ENCODE data around the gene PPP1R9B. TPM values are rescaled to one million over a fixed set of nuclear protein-coding genes. Genes with fewer than 3 reads are reported as not detected.

The PPP1R9B gene
- total RNA-seq, 1 donor from 2014 or later: 35.2 TPM

DNA sequence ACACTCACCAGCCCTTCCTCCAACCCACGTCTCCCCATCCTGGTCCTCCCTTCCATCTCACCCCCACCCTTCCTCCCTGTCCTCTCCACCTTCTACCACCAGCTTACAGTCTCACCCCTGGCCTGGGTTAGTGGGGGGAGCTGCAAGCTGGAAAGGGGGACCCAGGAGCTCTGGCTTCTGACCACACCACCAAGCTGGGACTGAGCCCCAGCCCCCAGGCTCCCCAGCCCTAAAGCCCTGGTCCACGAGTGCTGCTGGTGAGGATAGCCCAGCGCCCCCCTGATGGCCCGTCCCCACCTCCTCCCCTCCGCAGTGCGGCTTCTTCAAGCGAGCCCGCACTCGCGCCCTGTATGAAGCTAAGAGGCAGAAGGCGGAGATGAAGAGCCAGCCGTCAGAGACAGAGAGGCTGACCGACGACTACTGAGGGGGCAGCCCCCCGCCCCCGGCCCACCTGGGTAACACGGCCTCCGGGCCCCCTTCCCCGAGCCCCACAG is 62.5 kb downstream of the PPP1R9B start:
- TF ChIP-seq, protein P1, sequence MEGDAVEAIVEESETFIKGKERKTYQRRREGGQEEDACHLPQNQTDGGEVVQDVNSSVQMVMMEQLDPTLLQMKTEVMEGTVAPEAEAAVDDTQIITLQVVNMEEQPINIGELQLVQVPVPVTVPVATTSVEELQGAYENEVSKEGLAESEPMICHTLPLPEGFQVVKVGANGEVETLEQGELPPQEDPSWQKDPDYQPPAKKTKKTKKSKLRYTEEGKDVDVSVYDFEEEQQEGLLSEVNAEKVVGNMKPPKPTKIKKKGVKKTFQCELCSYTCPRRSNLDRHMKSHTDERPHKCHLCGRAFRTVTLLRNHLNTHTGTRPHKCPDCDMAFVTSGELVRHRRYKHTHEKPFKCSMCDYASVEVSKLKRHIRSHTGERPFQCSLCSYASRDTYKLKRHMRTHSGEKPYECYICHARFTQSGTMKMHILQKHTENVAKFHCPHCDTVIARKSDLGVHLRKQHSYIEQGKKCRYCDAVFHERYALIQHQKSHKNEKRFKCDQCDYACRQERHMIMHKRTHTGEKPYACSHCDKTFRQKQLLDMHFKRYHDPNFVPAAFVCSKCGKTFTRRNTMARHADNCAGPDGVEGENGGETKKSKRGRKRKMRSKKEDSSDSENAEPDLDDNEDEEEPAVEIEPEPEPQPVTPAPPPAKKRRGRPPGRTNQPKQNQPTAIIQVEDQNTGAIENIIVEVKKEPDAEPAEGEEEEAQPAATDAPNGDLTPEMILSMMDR (IDR thresholded peaks at IDR 0.05; ENCODE audit: insufficient read depth, low read length, poor library complexity, severe bottlenecking): no peak
- Histone ChIP-seq H3K4me3 (ENCODE audit: low read depth, low read length) (no peak overlapping the region), H3K27me3 (ENCODE audit: control insufficient read depth, insufficient read depth, low read length) (no peaks in the 10 kb centered on the region), H3K36me3 (ENCODE audit: control insufficient read depth, insufficient read depth, low read length) (peaks cover 18% of the 10 kb centered on the region)
- no peak for DNase-seq (ENCODE audit: low read depth)

DNA sequence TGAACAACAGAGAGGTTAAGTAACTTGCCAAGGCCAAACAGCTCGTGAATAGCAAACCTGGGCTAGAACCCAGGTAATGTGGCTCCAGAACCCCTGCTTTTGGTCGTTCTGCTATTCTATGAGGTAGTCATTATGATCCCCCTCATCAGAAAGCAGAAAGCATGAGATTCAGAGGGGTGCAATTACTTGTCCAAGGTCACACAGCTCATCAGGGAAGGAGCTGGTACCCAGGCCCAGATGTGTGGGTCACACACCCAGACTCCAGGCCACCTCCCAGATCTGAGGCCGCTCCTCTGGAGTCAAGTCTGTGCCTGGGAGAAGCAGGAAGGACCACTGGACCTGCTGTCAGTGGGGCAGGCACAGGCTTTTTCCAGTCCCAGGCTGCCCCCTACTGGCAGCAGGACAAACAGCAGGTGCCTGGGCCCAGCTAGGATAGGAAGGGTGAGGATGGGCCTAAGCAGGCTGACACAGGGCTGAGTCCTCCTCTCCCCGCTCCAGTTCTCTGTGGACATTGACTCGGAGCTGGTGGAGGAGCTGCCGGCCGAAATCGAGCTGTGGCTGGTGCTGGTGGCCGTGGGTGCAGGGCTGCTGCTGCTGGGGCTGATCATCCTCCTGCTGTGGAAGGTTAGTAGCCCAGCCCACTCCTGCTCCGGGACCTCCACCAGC is 63.1 kb downstream of the PPP1R9B start:
- Histone ChIP-seq H3K27me3 (ENCODE audit: control insufficient read depth, insufficient read depth, low read length) (no peaks in the 10 kb centered on the region), H3K36me3 (ENCODE audit: control insufficient read depth, insufficient read depth, low read length) (peaks cover 18% of the 10 kb centered on the region), H3K4me3 (ENCODE audit: low read depth, low read length) (no peak overlapping the region)
- TF ChIP-seq, protein P1 (IDR thresholded peaks at IDR 0.05; ENCODE audit: insufficient read depth, low read length, poor library complexity, severe bottlenecking): peak; percentile 93
- no peak for DNase-seq (ENCODE audit: low read depth)

Other genes with a start within 250 kb of the PPP1R9B start
- gene DLX4, start 181.5 kb downstream of the PPP1R9B start, total RNA-seq: 0.21 and 0.50 TPM in 2 replicates
- 0.04 and 0.55 TPM in 2 replicates for gene DLX3, start 155.5 kb downstream of the PPP1R9B start, total RNA-seq
- gene ITGA3, start 94.6 kb downstream of the PPP1R9B start, total RNA-seq: 1,029 and 1,224 TPM in 2 replicates
- 12.7 and 14.5 TPM in 2 replicates for gene PDK2, start 55.3 kb downstream of the PPP1R9B start, total RNA-seq
- 13.3 and 14.7 TPM in 2 replicates for gene SAMD14, start 20.5 kb downstream of the PPP1R9B start, total RNA-seq
- not detected in 2 replicates for gene SGCA, start 15.3 kb upstream of the PPP1R9B start, total RNA-seq
- 139 and 176 TPM in 2 replicates for gene COL1A1, start 51.0 kb upstream of the PPP1R9B start, total RNA-seq
- 1.5 and 1.7 TPM in 2 replicates for gene TMEM92, start 123.8 kb upstream of the PPP1R9B start, total RNA-seq
- gene XYLT2, start 195.4 kb upstream of the PPP1R9B start, total RNA-seq: 30.2 and 35.7 TPM in 2 replicates
- 89.2 and 92.5 TPM in 2 replicates for gene MRPL27, start 222.5 kb upstream of the PPP1R9B start, total RNA-seq
- gene EME1, start 222.6 kb upstream of the PPP1R9B start, total RNA-seq: 1.9 and 2.7 TPM in 2 replicates
- gene LRRC59, start 246.8 kb upstream of the PPP1R9B start, total RNA-seq: 172 and 179 TPM in 2 replicates

Measured in kidney epithelial cell (primary cell).